ENCODE measurements around the gene TIMM23. TPM values are rescaled to one million over a fixed set of nuclear protein-coding genes. Genes with fewer than 3 reads are reported as not detected.
"Not testable (repeated sequence)": the region's sequence is repeated elsewhere in the genome, so short reads cannot be mapped to it uniquely, and the experiment has no call there.

The TIMM23 gene, protein sequence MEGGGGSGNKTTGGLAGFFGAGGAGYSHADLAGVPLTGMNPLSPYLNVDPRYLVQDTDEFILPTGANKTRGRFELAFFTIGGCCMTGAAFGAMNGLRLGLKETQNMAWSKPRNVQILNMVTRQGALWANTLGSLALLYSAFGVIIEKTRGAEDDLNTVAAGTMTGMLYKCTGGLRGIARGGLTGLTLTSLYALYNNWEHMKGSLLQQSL
- total RNA-seq (10 to 100 TPM; 42.7 to 42.8 TPM), polyA plus RNA-seq (10 to 100 TPM; 41.8 to 66.8 TPM)

DNA sequence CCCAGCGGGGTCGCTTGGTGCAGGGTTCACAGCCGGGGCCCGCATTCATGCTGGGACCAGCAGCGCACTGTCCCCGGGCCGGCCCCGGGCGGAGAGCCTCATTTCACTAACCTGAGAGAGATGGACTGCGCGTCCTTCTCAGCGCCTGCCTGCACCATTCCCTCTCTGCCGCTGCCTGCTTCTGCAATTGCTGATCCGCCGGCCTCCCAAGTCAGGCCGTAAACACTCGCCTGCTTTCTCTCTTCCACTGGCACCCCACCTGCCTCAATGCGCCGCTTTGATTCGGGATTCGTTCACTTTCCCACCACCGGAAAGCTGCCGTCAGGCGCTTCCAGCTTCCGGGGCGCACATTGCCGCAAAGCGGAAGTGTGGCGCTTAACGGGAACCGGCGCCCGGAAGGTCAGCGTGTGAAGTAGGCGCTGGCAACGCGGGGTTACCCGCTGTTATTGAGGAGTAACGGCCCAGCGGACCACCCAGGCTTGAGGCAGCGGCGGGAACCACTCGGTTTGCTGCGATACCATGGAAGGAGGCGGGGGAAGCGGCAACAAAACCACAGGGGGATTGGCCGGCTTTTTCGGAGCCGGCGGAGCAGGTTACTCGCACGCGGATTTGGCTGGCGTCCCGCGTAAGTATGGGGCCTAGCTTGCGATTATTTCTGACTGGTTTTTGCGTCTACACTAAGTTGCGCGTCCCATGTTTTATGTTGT lies at the start of gene TIMM23:
TSS of gene TIMM23 (plus strand) at position 384 of the 707 bp plus-strand sequence. CDS start at position 520, 136 bp downstream.
- TF ChIP-seq YY1 (IDR thresholded peaks at IDR 0.05) (peak; percentile 70), RXRA (IDR thresholded peaks at IDR 0.05) (peak; percentile 21 to 56), EGR1 (IDR thresholded peaks at IDR 0.05; ENCODE audit: low read depth in 2 of 2) (peak in 1 of 2 donors; percentile 35), NR2F2 (IDR thresholded peaks at IDR 0.05) (peak; percentile 40), RAD21 (IDR thresholded peaks at IDR 0.05) (peak; percentile 8 to 17), GABPA (IDR thresholded peaks at IDR 0.05 in 1 of 2, conservative IDR thresholded peaks at IDR 0.05 in 1 of 2) (peak; percentile 84 to 97)
- TF ChIP-seq, protein P1, sequence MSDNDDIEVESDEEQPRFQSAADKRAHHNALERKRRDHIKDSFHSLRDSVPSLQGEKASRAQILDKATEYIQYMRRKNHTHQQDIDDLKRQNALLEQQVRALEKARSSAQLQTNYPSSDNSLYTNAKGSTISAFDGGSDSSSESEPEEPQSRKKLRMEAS (IDR thresholded peaks at IDR 0.05): peak; percentile 87
- TF ChIP-seq, protein P2, sequence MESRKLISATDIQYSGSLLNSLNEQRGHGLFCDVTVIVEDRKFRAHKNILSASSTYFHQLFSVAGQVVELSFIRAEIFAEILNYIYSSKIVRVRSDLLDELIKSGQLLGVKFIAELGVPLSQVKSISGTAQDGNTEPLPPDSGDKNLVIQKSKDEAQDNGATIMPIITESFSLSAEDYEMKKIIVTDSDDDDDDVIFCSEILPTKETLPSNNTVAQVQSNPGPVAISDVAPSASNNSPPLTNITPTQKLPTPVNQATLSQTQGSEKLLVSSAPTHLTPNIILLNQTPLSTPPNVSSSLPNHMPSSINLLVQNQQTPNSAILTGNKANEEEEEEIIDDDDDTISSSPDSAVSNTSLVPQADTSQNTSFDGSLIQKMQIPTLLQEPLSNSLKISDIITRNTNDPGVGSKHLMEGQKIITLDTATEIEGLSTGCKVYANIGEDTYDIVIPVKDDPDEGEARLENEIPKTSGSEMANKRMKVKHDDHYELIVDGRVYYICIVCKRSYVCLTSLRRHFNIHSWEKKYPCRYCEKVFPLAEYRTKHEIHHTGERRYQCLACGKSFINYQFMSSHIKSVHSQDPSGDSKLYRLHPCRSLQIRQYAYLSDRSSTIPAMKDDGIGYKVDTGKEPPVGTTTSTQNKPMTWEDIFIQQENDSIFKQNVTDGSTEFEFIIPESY (IDR thresholded peaks at IDR 0.05): peak; percentile 95
- not testable (repeated sequence) for H3K9me3 ChIP-seq (ENCODE audit: control insufficient read depth in 4 of 4, low read length in 3 of 4); H3K36me3 ChIP-seq (ENCODE audit: control insufficient read depth in 4 of 4, insufficient read depth in 3 of 4, low read depth in 1 of 4, low read length in 3 of 4); H3K27me3 ChIP-seq (ENCODE audit: control insufficient read depth in 4 of 4, insufficient read depth in 4 of 4, low read length in 3 of 4)
- H3K4me1 ChIP-seq (ENCODE audit: control insufficient read depth in 4 of 4, insufficient read depth in 4 of 4, low read length in 3 of 4): peaks cover 7 to 20% (median 16%) of the 10 kb centered on the region in 4 donors
- H3K27ac ChIP-seq (ENCODE audit: low read depth in 1 of 2, low read length in 2 of 2): peak within 1 kb of the TSS; percentile 60 to 66
- H3K9ac ChIP-seq (ENCODE audit: low read depth in 1 of 2, low read length in 2 of 2): peak within 1 kb of the TSS; percentile 50 to 90
- under 1% methylated on average over 60 of the region's 60 CpGs for WGBS
- DNase-seq (ENCODE audit: low spot score): peak; percentile 87
- peak within 1 kb of the TSS; percentile 66 to 76 (median 74) for H3K4me3 ChIP-seq (ENCODE audit: low read depth in 1 of 3, low read length in 3 of 3)

DNA sequence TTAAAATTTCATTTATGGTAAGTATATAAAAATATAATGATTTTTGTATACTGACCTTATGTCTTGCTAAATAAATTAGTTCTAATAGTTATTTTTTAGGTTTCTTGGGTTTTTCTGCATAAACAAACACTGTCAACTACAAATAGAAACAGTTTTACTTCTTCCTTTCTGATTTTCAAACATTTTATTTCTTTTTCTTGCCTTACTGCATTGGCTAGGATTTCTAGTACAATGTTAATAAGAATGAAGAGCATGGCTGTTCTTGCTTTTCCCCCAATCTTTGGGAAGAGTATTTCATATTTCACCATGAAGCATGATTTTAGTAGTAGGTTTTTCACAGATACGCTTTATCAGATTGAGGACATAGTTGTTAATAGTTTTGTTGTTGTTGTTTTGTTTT lies 45.5 kb upstream of the TIMM23 start:
- H3K9me3 ChIP-seq (ENCODE audit: control insufficient read depth in 4 of 4, low read length in 3 of 4); H3K4me3 ChIP-seq (ENCODE audit: low read depth in 1 of 3, low read length in 3 of 3); H3K9ac ChIP-seq (ENCODE audit: low read depth in 1 of 2, low read length in 2 of 2); H3K4me1 ChIP-seq (ENCODE audit: control insufficient read depth in 4 of 4, insufficient read depth in 4 of 4, low read length in 3 of 4); H3K27ac ChIP-seq (ENCODE audit: low read depth in 1 of 2, low read length in 2 of 2); H3K36me3 ChIP-seq (ENCODE audit: control insufficient read depth in 4 of 4, insufficient read depth in 3 of 4, low read depth in 1 of 4, low read length in 3 of 4); H3K27me3 ChIP-seq (ENCODE audit: control insufficient read depth in 4 of 4, insufficient read depth in 4 of 4, low read length in 3 of 4); DNase-seq (ENCODE audit: low spot score): not testable (repeated sequence)
- WGBS: 98% methylated on average over 1 of the region's 1 CpG

DNA sequence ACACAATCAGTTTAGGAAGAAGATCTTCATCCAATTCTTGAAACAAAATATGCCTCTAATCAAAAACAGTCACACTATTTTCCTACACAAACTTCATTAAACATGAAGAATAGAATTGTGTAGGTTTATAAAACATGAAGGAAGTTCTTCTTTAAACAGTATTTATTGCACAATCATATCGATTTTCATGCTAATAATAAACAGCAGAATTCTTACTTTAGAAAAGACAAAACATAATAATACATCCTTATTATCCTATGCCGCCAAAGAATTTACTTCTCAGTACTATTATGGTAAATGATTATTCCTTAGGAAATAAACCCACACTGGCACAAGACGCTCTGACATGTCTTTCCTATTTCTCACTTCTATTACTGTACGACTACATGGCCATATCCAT lies 41.0 kb upstream of the TIMM23 start:
- not testable (repeated sequence) for H3K27me3 ChIP-seq (ENCODE audit: control insufficient read depth in 4 of 4, insufficient read depth in 4 of 4, low read length in 3 of 4); H3K9ac ChIP-seq (ENCODE audit: low read depth in 1 of 2, low read length in 2 of 2); H3K9me3 ChIP-seq (ENCODE audit: control insufficient read depth in 4 of 4, low read length in 3 of 4); H3K36me3 ChIP-seq (ENCODE audit: control insufficient read depth in 4 of 4, insufficient read depth in 3 of 4, low read depth in 1 of 4, low read length in 3 of 4); H3K4me1 ChIP-seq (ENCODE audit: control insufficient read depth in 4 of 4, insufficient read depth in 4 of 4, low read length in 3 of 4); H3K27ac ChIP-seq (ENCODE audit: low read depth in 1 of 2, low read length in 2 of 2); H3K4me3 ChIP-seq (ENCODE audit: low read depth in 1 of 3, low read length in 3 of 3); DNase-seq (ENCODE audit: low spot score)
- WGBS: 87% methylated on average over 3 of the region's 4 CpGs

DNA sequence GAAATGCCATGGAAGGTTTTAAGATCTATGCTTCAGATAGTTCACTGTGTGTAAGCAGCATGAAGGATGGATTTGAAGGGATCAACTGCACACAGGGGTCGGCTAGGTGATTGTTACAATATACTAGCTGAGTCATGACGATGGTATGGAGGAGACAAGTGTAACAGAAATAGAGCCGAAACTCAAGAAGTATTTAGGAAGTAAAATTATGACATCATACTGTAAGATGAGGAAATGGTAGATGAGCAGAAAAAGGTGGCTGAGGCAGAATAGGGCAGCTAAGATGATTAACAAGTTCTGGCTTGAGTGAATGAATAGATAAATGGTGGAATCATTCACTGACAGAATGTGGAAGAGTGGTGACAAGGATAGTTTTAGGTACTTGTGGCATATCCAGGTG lies 37.5 kb upstream of the TIMM23 start:
- not testable (repeated sequence) for H3K4me3 ChIP-seq (ENCODE audit: low read depth in 1 of 3, low read length in 3 of 3); H3K4me1 ChIP-seq (ENCODE audit: control insufficient read depth in 4 of 4, insufficient read depth in 4 of 4, low read length in 3 of 4); H3K9me3 ChIP-seq (ENCODE audit: control insufficient read depth in 4 of 4, low read length in 3 of 4); DNase-seq (ENCODE audit: low spot score); H3K27me3 ChIP-seq (ENCODE audit: control insufficient read depth in 4 of 4, insufficient read depth in 4 of 4, low read length in 3 of 4); H3K9ac ChIP-seq (ENCODE audit: low read depth in 1 of 2, low read length in 2 of 2); H3K36me3 ChIP-seq (ENCODE audit: control insufficient read depth in 4 of 4, insufficient read depth in 3 of 4, low read depth in 1 of 4, low read length in 3 of 4); H3K27ac ChIP-seq (ENCODE audit: low read depth in 1 of 2, low read length in 2 of 2)
- 91% methylated on average over 3 of the region's 3 CpGs for WGBS

DNA sequence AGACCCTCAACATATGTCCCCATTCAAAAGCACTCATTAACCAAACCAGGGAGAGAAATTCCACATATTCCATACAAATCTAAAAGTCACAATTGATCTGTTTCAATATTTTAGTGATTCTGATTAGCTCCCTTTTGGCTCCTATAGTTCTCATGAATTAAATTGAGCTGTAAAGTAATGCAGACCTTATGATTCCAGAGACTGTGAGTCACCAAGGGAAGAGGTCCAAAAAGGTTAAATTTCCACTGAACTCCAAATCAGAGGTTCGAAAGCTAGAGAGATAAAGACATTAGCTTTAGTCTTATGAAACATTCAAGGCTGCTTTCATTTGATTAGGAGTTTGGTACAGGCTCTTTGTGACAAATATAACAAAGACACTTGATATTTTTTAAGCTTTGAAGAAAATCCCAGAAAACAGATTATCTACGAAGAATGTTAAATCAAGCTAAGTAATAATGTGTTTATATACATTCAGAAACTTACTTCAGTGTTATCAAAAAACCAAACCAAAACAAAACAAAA lies 33.1 kb upstream of the TIMM23 start:
- H3K4me1 ChIP-seq (ENCODE audit: control insufficient read depth in 4 of 4, insufficient read depth in 4 of 4, low read length in 3 of 4); DNase-seq (ENCODE audit: low spot score); H3K27me3 ChIP-seq (ENCODE audit: control insufficient read depth in 4 of 4, insufficient read depth in 4 of 4, low read length in 3 of 4); H3K36me3 ChIP-seq (ENCODE audit: control insufficient read depth in 4 of 4, insufficient read depth in 3 of 4, low read depth in 1 of 4, low read length in 3 of 4); H3K4me3 ChIP-seq (ENCODE audit: low read depth in 1 of 3, low read length in 3 of 3); H3K27ac ChIP-seq (ENCODE audit: low read depth in 1 of 2, low read length in 2 of 2); H3K9me3 ChIP-seq (ENCODE audit: control insufficient read depth in 4 of 4, low read length in 3 of 4); H3K9ac ChIP-seq (ENCODE audit: low read depth in 1 of 2, low read length in 2 of 2): not testable (repeated sequence)
- WGBS: 81% methylated on average over 2 of the region's 2 CpGs

DNA sequence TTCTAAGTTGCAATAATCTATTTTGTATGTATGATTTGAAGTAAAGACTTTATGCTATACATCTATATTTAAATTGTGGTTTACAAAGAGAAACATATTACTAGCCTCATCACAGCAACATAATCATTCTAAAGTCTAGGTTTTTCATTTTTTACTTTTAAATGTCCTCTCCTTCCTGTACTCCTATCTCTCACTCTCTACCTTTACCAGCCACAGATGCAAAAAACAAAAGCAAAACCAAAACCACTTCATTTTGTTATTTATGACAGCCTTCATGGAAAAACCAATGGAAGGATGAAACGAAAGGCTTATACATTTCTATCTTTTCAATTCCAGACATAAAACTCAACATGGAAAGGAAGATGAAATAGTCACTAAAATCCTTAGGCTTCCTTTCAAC lies 31.1 kb upstream of the TIMM23 start:
- not testable (repeated sequence) for H3K4me3 ChIP-seq (ENCODE audit: low read depth in 1 of 3, low read length in 3 of 3); H3K27me3 ChIP-seq (ENCODE audit: control insufficient read depth in 4 of 4, insufficient read depth in 4 of 4, low read length in 3 of 4); H3K4me1 ChIP-seq (ENCODE audit: control insufficient read depth in 4 of 4, insufficient read depth in 4 of 4, low read length in 3 of 4); H3K9ac ChIP-seq (ENCODE audit: low read depth in 1 of 2, low read length in 2 of 2); H3K9me3 ChIP-seq (ENCODE audit: control insufficient read depth in 4 of 4, low read length in 3 of 4); DNase-seq (ENCODE audit: low spot score); H3K36me3 ChIP-seq (ENCODE audit: control insufficient read depth in 4 of 4, insufficient read depth in 3 of 4, low read depth in 1 of 4, low read length in 3 of 4); H3K27ac ChIP-seq (ENCODE audit: low read depth in 1 of 2, low read length in 2 of 2)
- no CpG with 5 or more reads among the region's 1 CpG for WGBS
